ENCODE data around the gene PPP3CA. TPM values are rescaled to one million over a fixed set of nuclear protein-coding genes. Genes with fewer than 3 reads are reported as not detected.

Gene PPP3CA
- total RNA-seq, 1 experiment from 2014 or later = 15.5 TPM

- Histone ChIP-seq H3F3A (ENCODE audit: low read length, unreplicated experiment) (no peaks in the 10 kb centered on the region), H3K79me2 (ENCODE audit: low read length) (no peaks in the 10 kb centered on the region), H3K4me3 (ENCODE audit: low read length) (no peak overlapping the region), H3K4me1 (ENCODE audit: insufficient read depth, low read length) (peaks cover 41% of the 10 kb centered on the region), H3K9ac (ENCODE audit: low read length) (peak overlapping the region; percentile 39), H4K20me1 (ENCODE audit: low read length) (no peaks in the 10 kb centered on the region), H2AFZ (ENCODE audit: low read length) (no peak overlapping the region), H3K27ac (ENCODE audit: low read length) (peak overlapping the region; percentile 100), H3K9me2 (replicated peaks; ENCODE audit: low read length) (no peaks in the 10 kb centered on the region), H3K4me2 (ENCODE audit: low read length) (no peak overlapping the region), H3K36me3 (ENCODE audit: low read depth, low read length) (no peaks in the 10 kb centered on the region), H3K9me3 (ENCODE audit: low read length) (no peaks in the 10 kb centered on the region), H3K27me3 (ENCODE audit: low read length) (no peaks in the 10 kb centered on the region)
- CTCF ChIA-PET = no interaction called here
- no peak for ATAC-seq
- intact Hi-C loops (cut with micrococcal nuclease) = loop anchor here (5.0 kb wide), 2 partner anchors 41 to 56 kb away; no protein-coding TSS in a partner anchor
- no peak for DNase-seq
- POLR2A ChIA-PET (ENCODE audit: unreplicated experiment) = no interaction called here
- BruUV-seq (replicated peaks) = no TSS peak
- TF ChIP-seq EZH2phosphoT487 (IDR thresholded peaks at IDR 0.05; ENCODE audit: borderline replicate concordance, low read length) (no peak), CTCF (conservative IDR thresholded peaks at IDR 0.05; ENCODE audit: low read depth, low read length) (no peak), EZH2 (IDR thresholded peaks at IDR 0.05; ENCODE audit: low read length, unreplicated experiment) (no peak)
Measured at GRCh38 chr4:101158134-101158482, 189.2 kb downstream of the PPP3CA start.

DNA sequence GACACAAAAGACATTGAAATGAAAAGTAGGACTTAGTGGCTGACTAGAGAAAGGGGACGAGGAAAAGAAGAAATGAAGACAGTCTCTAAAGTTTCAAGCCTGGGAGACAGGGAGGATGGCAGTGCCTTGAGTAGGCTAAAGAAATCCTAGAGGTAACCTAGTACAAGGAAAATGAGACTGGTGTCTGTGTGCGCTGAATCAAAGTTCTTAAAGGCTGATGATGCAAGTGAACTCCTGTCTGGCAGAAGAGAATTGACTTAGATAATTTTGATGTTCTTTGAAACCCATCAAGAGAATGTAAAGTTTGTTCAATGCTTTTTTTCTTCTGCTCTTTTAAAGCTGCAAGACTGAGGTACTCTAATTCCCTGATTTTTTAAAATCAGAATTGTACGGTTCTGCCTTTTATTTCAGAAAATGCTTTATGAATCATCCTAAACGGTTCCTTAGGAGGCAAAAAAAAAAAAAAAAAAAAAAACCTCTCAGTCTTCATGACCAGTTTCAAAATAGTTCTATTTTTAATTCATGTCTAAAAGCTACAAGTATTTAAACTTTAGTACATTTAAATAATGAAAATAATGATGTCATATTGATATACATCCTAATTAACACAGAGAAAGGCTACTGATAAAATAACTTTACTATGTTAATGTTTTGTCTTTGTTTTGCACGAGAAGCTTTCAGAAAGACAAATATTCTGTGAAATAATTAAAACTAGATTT lies 189.8 kb downstream of the PPP3CA start:
- ChIA-PET CTCF (no interaction called here), POLR2A (ENCODE audit: unreplicated experiment) (no interaction called here)
- no peak overlapping the region for H2AFZ ChIP-seq (ENCODE audit: low read length)
- H3F3A ChIP-seq (ENCODE audit: low read length, unreplicated experiment) = no peaks in the 10 kb centered on the region
- peaks cover 41% of the 10 kb centered on the region for H3K4me1 ChIP-seq (ENCODE audit: insufficient read depth, low read length)
- ATAC-seq (no peak), DNase-seq (no peak)
- H3K9me3 ChIP-seq (ENCODE audit: low read length) = no peaks in the 10 kb centered on the region
- no peaks in the 10 kb centered on the region for H4K20me1 ChIP-seq (ENCODE audit: low read length)
- no peak for TF ChIP-seq CTCF (conservative IDR thresholded peaks at IDR 0.05; ENCODE audit: low read depth, low read length)
- TF ChIP-seq EZH2 (IDR thresholded peaks at IDR 0.05; ENCODE audit: low read length, unreplicated experiment) = no peak
- no peaks in the 10 kb centered on the region for H3K9me2 ChIP-seq (replicated peaks; ENCODE audit: low read length)
- H3K27ac ChIP-seq (ENCODE audit: low read length) = peak overlapping the region; percentile 100
- peak overlapping the region; percentile 84 for H3K9ac ChIP-seq (ENCODE audit: low read length)
- no peak overlapping the region for H3K4me2 ChIP-seq (ENCODE audit: low read length)
- intact Hi-C loops (cut with micrococcal nuclease) = loop anchor here (5.0 kb wide), 2 partner anchors 40 to 55 kb away; no protein-coding TSS in a partner anchor
- no peak overlapping the region for H3K4me3 ChIP-seq (ENCODE audit: low read length)
- no peaks in the 10 kb centered on the region for H3K36me3 ChIP-seq (ENCODE audit: low read depth, low read length)
- H3K27me3 ChIP-seq (ENCODE audit: low read length) = no peaks in the 10 kb centered on the region
- H3K79me2 ChIP-seq (ENCODE audit: low read length) = no peaks in the 10 kb centered on the region
- BruUV-seq (replicated peaks) = no TSS peak

DNA sequence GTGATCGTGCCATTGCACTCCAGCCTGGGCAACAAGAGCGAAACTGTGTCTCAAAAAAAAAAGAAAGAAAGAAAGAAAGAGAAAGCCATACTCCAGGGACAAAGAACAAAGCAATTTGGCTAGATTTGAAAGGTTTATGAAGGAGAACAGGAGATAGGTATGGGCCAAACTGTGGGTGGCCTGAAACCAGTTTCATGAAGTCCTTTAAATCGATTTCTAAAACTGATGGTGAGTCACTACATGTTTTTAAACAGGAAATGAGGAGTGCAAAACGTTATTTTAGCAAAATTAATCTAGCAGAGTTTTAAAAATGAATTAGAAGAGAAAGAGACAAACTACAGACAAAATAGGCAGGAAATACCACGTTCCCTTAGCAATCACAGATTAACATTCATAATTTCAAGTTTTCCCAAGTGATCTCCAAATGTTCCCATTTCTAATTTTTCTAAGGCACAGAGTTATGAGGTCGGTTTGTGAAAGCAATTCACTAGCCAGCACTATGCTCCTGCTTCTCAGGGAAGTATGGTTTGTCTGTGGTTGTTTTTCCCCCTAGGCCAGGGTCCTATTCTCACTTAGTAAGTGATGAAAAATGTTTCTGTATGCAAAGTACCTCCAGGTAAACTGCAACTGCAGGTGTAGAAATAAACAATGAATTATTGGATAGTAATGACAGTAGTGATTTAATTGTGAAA lies 190.6 kb downstream of the PPP3CA start:
- CTCF ChIA-PET = no interaction called here
- H3K4me3 ChIP-seq (ENCODE audit: low read length) = no peak overlapping the region
- intact Hi-C loops (cut with micrococcal nuclease) = loop anchor here (5.0 kb wide), 2 partner anchors 39 to 54 kb away; no protein-coding TSS in a partner anchor
- POLR2A ChIA-PET (ENCODE audit: unreplicated experiment) = no interaction called here
- no TSS peak for BruUV-seq (replicated peaks)
- no peak for DNase-seq
- peak overlapping the region; percentile 100 for H3K27ac ChIP-seq (ENCODE audit: low read length)
- 0 out of 2 replicates have a peak overlapping the region, but pooled peaks have one; percentile 43 for H3K4me2 ChIP-seq (ENCODE audit: low read length)
- ATAC-seq = no peak
- H3K9ac ChIP-seq (ENCODE audit: low read length) = peak overlapping the region; percentile 84
- no peaks in the 10 kb centered on the region for H4K20me1 ChIP-seq (ENCODE audit: low read length)
- no peaks in the 10 kb centered on the region for H3K79me2 ChIP-seq (ENCODE audit: low read length)
- no peaks in the 10 kb centered on the region for H3F3A ChIP-seq (ENCODE audit: low read length, unreplicated experiment)
- H3K9me3 ChIP-seq (ENCODE audit: low read length) = no peaks in the 10 kb centered on the region
- no peak overlapping the region for H2AFZ ChIP-seq (ENCODE audit: low read length)
- no peaks in the 10 kb centered on the region for H3K9me2 ChIP-seq (replicated peaks; ENCODE audit: low read length)
- no peaks in the 10 kb centered on the region for H3K27me3 ChIP-seq (ENCODE audit: low read length)
- no peaks in the 10 kb centered on the region for H3K36me3 ChIP-seq (ENCODE audit: low read depth, low read length)
- TF ChIP-seq CTCF (conservative IDR thresholded peaks at IDR 0.05; ENCODE audit: low read depth, low read length) (no peak), EZH2 (IDR thresholded peaks at IDR 0.05; ENCODE audit: low read length, unreplicated experiment) (no peak), EZH2phosphoT487 (IDR thresholded peaks at IDR 0.05; ENCODE audit: borderline replicate concordance, low read length) (no peak)
- peaks cover 39% of the 10 kb centered on the region for H3K4me1 ChIP-seq (ENCODE audit: insufficient read depth, low read length)
